HepG2 (cell line): ENCODE results near the gene SH3GL2.

Source experiments
- ARNT ChIP-seq: fragments of 450-650 bp; IDR thresholded peaks from 2 replicates; pipeline ENCODE4 v1.6.1; 2017
- CC2D1A ChIP-seq: sonication (generic); formaldehyde crosslinking; IDR thresholded peaks from 2 replicates; pipeline ENCODE4 v1.8.1; 2023; ENCODE audit warnings: mild to moderate bottlenecking, missing genetic modification reagents
- EZH2 ChIP-seq: conservative IDR thresholded peaks from 2 replicates; pipeline ENCODE4 v1.6.1; 2012; ENCODE audit warnings: mild to moderate bottlenecking, low read depth, low read length, moderate library complexity
- GABPA ChIP-seq, 2 experiments: IDR thresholded peaks; 2 replicates each; pipeline ENCODE4 v1.6.1; 2011 to 2016; ENCODE audit warnings: low read depth in 2 of 2, low read length in 1 of 2, missing biosample characterization in 1 of 2, missing genetic modification characterization in 1 of 2
- HHEX ChIP-seq: IDR thresholded peaks from 2 replicates; pipeline ENCODE4 v1.6.1; 2016; ENCODE audit warnings: control low read depth
- JUN ChIP-seq: sonication (generic); formaldehyde crosslinking; IDR thresholded peaks from 2 replicates; pipeline ENCODE4 v1.4.0; 2020; ENCODE audit warnings: mild to moderate bottlenecking, missing genetic modification reagents
- NFE2L1 ChIP-seq: sonication (generic); formaldehyde crosslinking; IDR thresholded peaks from 2 replicates; pipeline ENCODE4 v1.4.0; 2020; ENCODE audit warnings: missing genetic modification reagents, mild to moderate bottlenecking, borderline replicate concordance
- SRSF1 ChIP-seq: fragments of 200-400 bp; formaldehyde crosslinking; optimal IDR thresholded peaks from 2 replicates; pipeline ENCODE3; 2017; ENCODE audit warnings: mild to moderate bottlenecking, low read depth, low read length, moderate library complexity
- TF ChIP-seq, protein P1 (sequence below): sonication (generic); formaldehyde crosslinking; IDR thresholded peaks from 2 replicates; pipeline ENCODE4 v1.4.0; 2020; ENCODE audit warnings: missing genetic modification reagents, mild to moderate bottlenecking, borderline replicate concordance
- TF ChIP-seq, protein P2 (sequence below): sonication (generic); formaldehyde crosslinking; IDR thresholded peaks from 2 replicates; pipeline ENCODE4 v1.5.0; 2020; ENCODE audit warnings: mild to moderate bottlenecking, missing genetic modification reagents, moderate library complexity

GRCh38 chr9:17833846-17834245 lies 255.0 kb downstream of the SH3GL2 start:
- TF ChIP-seq EZH2 (no peak), HHEX (CRISPR knock-in tag) (no peak), CC2D1A (CRISPR knock-in tag) (no peak), JUN (CRISPR knock-in tag) (no peak), GABPA (IDR thresholded peaks at IDR 0.05; ENCODE audit: low read depth, low read length) (no peak), GABPA (CRISPR knock-in tag; IDR thresholded peaks at IDR 0.05; ENCODE audit: low read depth) (no peak), SRSF1 (no peak), ARNT (no peak), NFE2L1 (no peak)
- TF ChIP-seq, protein P1, sequence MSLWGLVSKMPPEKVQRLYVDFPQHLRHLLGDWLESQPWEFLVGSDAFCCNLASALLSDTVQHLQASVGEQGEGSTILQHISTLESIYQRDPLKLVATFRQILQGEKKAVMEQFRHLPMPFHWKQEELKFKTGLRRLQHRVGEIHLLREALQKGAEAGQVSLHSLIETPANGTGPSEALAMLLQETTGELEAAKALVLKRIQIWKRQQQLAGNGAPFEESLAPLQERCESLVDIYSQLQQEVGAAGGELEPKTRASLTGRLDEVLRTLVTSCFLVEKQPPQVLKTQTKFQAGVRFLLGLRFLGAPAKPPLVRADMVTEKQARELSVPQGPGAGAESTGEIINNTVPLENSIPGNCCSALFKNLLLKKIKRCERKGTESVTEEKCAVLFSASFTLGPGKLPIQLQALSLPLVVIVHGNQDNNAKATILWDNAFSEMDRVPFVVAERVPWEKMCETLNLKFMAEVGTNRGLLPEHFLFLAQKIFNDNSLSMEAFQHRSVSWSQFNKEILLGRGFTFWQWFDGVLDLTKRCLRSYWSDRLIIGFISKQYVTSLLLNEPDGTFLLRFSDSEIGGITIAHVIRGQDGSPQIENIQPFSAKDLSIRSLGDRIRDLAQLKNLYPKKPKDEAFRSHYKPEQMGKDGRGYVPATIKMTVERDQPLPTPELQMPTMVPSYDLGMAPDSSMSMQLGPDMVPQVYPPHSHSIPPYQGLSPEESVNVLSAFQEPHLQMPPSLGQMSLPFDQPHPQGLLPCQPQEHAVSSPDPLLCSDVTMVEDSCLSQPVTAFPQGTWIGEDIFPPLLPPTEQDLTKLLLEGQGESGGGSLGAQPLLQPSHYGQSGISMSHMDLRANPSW: no peak
- TF ChIP-seq, protein P2, sequence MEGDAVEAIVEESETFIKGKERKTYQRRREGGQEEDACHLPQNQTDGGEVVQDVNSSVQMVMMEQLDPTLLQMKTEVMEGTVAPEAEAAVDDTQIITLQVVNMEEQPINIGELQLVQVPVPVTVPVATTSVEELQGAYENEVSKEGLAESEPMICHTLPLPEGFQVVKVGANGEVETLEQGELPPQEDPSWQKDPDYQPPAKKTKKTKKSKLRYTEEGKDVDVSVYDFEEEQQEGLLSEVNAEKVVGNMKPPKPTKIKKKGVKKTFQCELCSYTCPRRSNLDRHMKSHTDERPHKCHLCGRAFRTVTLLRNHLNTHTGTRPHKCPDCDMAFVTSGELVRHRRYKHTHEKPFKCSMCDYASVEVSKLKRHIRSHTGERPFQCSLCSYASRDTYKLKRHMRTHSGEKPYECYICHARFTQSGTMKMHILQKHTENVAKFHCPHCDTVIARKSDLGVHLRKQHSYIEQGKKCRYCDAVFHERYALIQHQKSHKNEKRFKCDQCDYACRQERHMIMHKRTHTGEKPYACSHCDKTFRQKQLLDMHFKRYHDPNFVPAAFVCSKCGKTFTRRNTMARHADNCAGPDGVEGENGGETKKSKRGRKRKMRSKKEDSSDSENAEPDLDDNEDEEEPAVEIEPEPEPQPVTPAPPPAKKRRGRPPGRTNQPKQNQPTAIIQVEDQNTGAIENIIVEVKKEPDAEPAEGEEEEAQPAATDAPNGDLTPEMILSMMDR (CRISPR knock-in tag): no peak
